Measurements from ENCODE around the gene CTNNB1. TPM values are rescaled to one million over a fixed set of nuclear protein-coding genes. Genes with fewer than 3 reads are reported as not detected.

The CTNNB1 gene
- total and polyA plus RNA-seq, 2 of the 8 experiments (the other 6 are each of a cell fraction or from before 2014, with no cell fraction given) = 356 to 579 TPM

GRCh38 chr3:41247055-41248004, 48.0 kb downstream of the CTNNB1 start:
- ChIA-PET POLR2A (ENCODE audit: partially characterized antibody) (interaction anchor here (2.7 kb wide), 1 partner anchor 48 kb away, joined by 11 read pairs; the partner anchor contains the start of gene CTNNB1), CTCF (ENCODE audit: partially characterized antibody) (interaction anchor here (0.7 to 1.3 kb wide), 4 partner anchors 9 to 667 kb away, joined by 3 to 6 read pairs (median 3); no protein-coding TSS in a partner anchor)
- Histone ChIP-seq H3K18ac (ENCODE audit: extremely low read depth, low read length) (no peak overlapping the region), H2BK20ac (ENCODE audit: low read length) (no peak overlapping the region), H3K27me3 (replicated peaks in 1 of 4; ENCODE audit: control insufficient read depth in 3 of 4, extremely low read depth in 1 of 4, insufficient read depth in 3 of 4, low read length in 3 of 4) (no peaks in the 10 kb centered on the region), H3K79me1 (ENCODE audit: low read depth, low read length) (no peaks in the 10 kb centered on the region), H3K4me1 (replicated peaks in 1 of 4; ENCODE audit: control insufficient read depth in 3 of 4, insufficient read depth in 4 of 4, low read length in 3 of 4) (peaks cover 0 to 3% (median 0%) of the 10 kb centered on the region in 4 experiments; a peak in 2 of 7 replicates), H4K20me1 (replicated peaks in 1 of 2; ENCODE audit: control insufficient read depth in 1 of 2, insufficient read depth in 2 of 2, low read length in 2 of 2) (peaks cover 0 to 1% of the 10 kb centered on the region in 2 experiments), H2BK5ac (ENCODE audit: low read depth, low read length) (no peak overlapping the region), H2BK120ac (replicated peaks; ENCODE audit: low read depth, low read length) (no peak overlapping the region), H3K23ac (ENCODE audit: insufficient read length) (no peak overlapping the region), H3K27ac (ENCODE audit: low read depth, low read length) (no peak overlapping the region), H4K91ac (replicated peaks; ENCODE audit: insufficient read length, low read length) (no peak overlapping the region), H3K4me3 (ENCODE audit: extremely low read depth in 1 of 4, insufficient read depth in 2 of 4, low read depth in 3 of 4, low read length in 4 of 4) (no peak overlapping the region), H2BK12ac (ENCODE audit: low read depth, low read length) (no peak overlapping the region), H4K8ac (ENCODE audit: extremely low read depth, insufficient read depth, low read length) (no peak overlapping the region), H3K14ac (ENCODE audit: insufficient read length) (no peak overlapping the region), H3K79me2 (ENCODE audit: control insufficient read depth in 1 of 2, insufficient read depth in 2 of 2, low read length in 2 of 2) (no peaks in the 10 kb centered on the region), H2AFZ (ENCODE audit: low read length) (no peak overlapping the region), H3K4ac (replicated peaks; ENCODE audit: insufficient read length, low read depth, low read length) (no peak overlapping the region), H3K36me3 (ENCODE audit: control insufficient read depth in 2 of 4, insufficient read depth in 4 of 4, low read length in 3 of 4) (no peaks in the 10 kb centered on the region; a peak in 1 of 8 replicates), H2BK15ac (ENCODE audit: low read length) (no peak overlapping the region), H3K9ac (replicated peaks in 1 of 4; ENCODE audit: extremely low read depth in 1 of 4, low read depth in 3 of 4, low read length in 3 of 4) (no peak overlapping the region), H3K4me2 (ENCODE audit: insufficient read depth in 1 of 2, low read depth in 2 of 2, low read length in 2 of 2) (no peak overlapping the region), H3K9me3 (ENCODE audit: insufficient read depth in 2 of 2, low read depth in 1 of 2, low read length in 1 of 2) (no peaks in the 10 kb centered on the region), H3K23me2 (ENCODE audit: low read depth, low read length) (no peaks in the 10 kb centered on the region), H2AK5ac (ENCODE audit: low read depth, low read length) (no peak overlapping the region), H4K5ac (ENCODE audit: insufficient read length, low read depth, low read length) (no peak overlapping the region), H3K56ac (replicated peaks; ENCODE audit: insufficient read length, low read depth, low read length) (no peak overlapping the region)
- TF ChIP-seq TBP (IDR thresholded peaks at IDR 0.05; ENCODE audit: low read depth, low read length) (no peak), ATF3 (IDR thresholded peaks at IDR 0.05; ENCODE audit: insufficient read depth, low read depth, low read length) (no peak), SIX5 (IDR thresholded peaks at IDR 0.05; ENCODE audit: low read depth, low read length) (no peak), USF2 (IDR thresholded peaks at IDR 0.05; ENCODE audit: low read length) (no peak), CEBPB (IDR thresholded peaks at IDR 0.05; ENCODE audit: low read depth, low read length) (no peak), RFX5 (IDR thresholded peaks at IDR 0.05; ENCODE audit: borderline replicate concordance, low read depth, low read length) (no peak)
- DNase-seq (ENCODE audit: low read depth in 1 of 2, low spot score in 2 of 2) (no peak), FAIRE-seq (no peak)
- 85% methylated on average over 12 of the region's 12 CpGs; no CpG with 5 or more reads in 1 of the 2 experiments for WGBS, 2 experiments (ENCODE audit: extremely low coverage in 1 of 2, insufficient coverage in 1 of 2, insufficient read length in 1 of 2, insufficient replicate concordance in 2 of 2, low coverage in 1 of 2, low lambda C conversion rate in 2 of 2, missing lambda C conversion rate in 1 of 2)

Measured in H1 (cell line).